HEK293 (cell line): ENCODE data around the gene SNCAIP.

ENCODE experiments used
- ELK4 ChIP-seq: IDR thresholded peaks from 2 replicates; pipeline ENCODE4 v1.6.1; 2011; ENCODE audit warnings: mild to moderate bottlenecking, low read depth, low read length, borderline replicate concordance
- GLI2 ChIP-seq: fragments of 450-650 bp; formaldehyde crosslinking; IDR thresholded peaks from 2 replicates; pipeline ENCODE4; 2017; ENCODE audit warnings: missing biosample characterization, missing genetic modification characterization, low read depth, borderline replicate concordance
- GLIS1 ChIP-seq: fragments of 450-650 bp; formaldehyde crosslinking; IDR thresholded peaks from 2 replicates; pipeline ENCODE4 v1.5.1; 2016; ENCODE audit warnings: missing biosample characterization, missing genetic modification characterization
- HOXD13 ChIP-seq: sonication (generic); formaldehyde crosslinking; IDR thresholded peaks from 2 replicates; pipeline ENCODE4 v1.8.0; 2022; ENCODE audit warnings: missing genetic modification reagents, borderline replicate concordance
- KLF10 ChIP-seq: fragments of 450-650 bp; IDR thresholded peaks from 2 replicates; pipeline ENCODE4 v1.5.1; 2018; ENCODE audit warnings: missing biosample characterization, mild to moderate bottlenecking, missing genetic modification characterization
- REST ChIP-seq: fragments of 450-650 bp; formaldehyde crosslinking; IDR thresholded peaks from 2 replicates; pipeline ENCODE4 v1.5.1; 2016; ENCODE audit warnings: missing biosample characterization, missing genetic modification characterization
- SCRT2 ChIP-seq: fragments of 450-650 bp; formaldehyde crosslinking; IDR thresholded peaks from 2 replicates; pipeline ENCODE4 v1.5.1; 2016; ENCODE audit warnings: missing biosample characterization, missing genetic modification characterization
- SP3 ChIP-seq: fragments of 450-650 bp; formaldehyde crosslinking; IDR thresholded peaks from 2 replicates; pipeline ENCODE4 v1.5.1; 2016; ENCODE audit warnings: missing biosample characterization, missing genetic modification characterization
- ZBTB6 ChIP-seq: fragments of 450-650 bp; formaldehyde crosslinking; IDR thresholded peaks from 2 replicates; pipeline ENCODE4 v1.5.1; 2017; ENCODE audit warnings: missing biosample characterization, missing genetic modification characterization
- ZFP37 ChIP-seq: fragments of 450-650 bp; formaldehyde crosslinking; IDR thresholded peaks from 2 replicates; pipeline ENCODE4 v1.5.1; 2016; ENCODE audit warnings: missing biosample characterization, missing genetic modification characterization
- ZNF146 ChIP-seq: fragments of 450-650 bp; formaldehyde crosslinking; IDR thresholded peaks from 2 replicates; pipeline ENCODE4 v1.5.1; 2016; ENCODE audit warnings: missing biosample characterization, missing genetic modification characterization
- ZNF214 ChIP-seq: fragments of 450-650 bp; formaldehyde crosslinking; IDR thresholded peaks from 2 replicates; pipeline ENCODE4 v1.5.1; 2017; ENCODE audit warnings: missing biosample characterization, mild to moderate bottlenecking, missing genetic modification characterization, borderline replicate concordance
- ZNF239 ChIP-seq: fragments of 450-650 bp; formaldehyde crosslinking; IDR thresholded peaks from 2 replicates; pipeline ENCODE4 v1.5.1; 2016; ENCODE audit warnings: missing biosample characterization, missing genetic modification characterization
- ZNF248 ChIP-seq: fragments of 450-650 bp; formaldehyde crosslinking; IDR thresholded peaks from 2 replicates; pipeline ENCODE4 v1.5.1; 2017; ENCODE audit warnings: missing biosample characterization, missing genetic modification characterization
- ZNF335 ChIP-seq: fragments of 450-650 bp; formaldehyde crosslinking; conservative IDR thresholded peaks from 2 replicates; pipeline ENCODE4 v1.5.1; 2016; ENCODE audit warnings: missing biosample characterization, missing genetic modification characterization
- ZNF404 ChIP-seq: fragments of 450-650 bp; formaldehyde crosslinking; IDR thresholded peaks from 2 replicates; pipeline ENCODE4 v1.5.1; 2017; ENCODE audit warnings: missing biosample characterization, missing genetic modification characterization
- ZNF488 ChIP-seq: fragments of 450-650 bp; formaldehyde crosslinking; IDR thresholded peaks from 2 replicates; pipeline ENCODE4 v1.5.1; 2016; ENCODE audit warnings: missing biosample characterization, missing genetic modification characterization
- ZNF510 ChIP-seq: fragments of 450-650 bp; formaldehyde crosslinking; IDR thresholded peaks from 2 replicates; pipeline ENCODE4 v1.5.1; 2018; ENCODE audit warnings: mild to moderate bottlenecking, missing genetic modification characterization, missing biosample characterization; ENCODE audit not compliant: insufficient replicate concordance
- ZNF513 ChIP-seq: fragments of 450-650 bp; IDR thresholded peaks from 2 replicates; pipeline ENCODE4 v1.5.1; 2018; ENCODE audit warnings: missing biosample characterization, missing genetic modification characterization
- ZNF514 ChIP-seq: fragments of 450-650 bp; formaldehyde crosslinking; IDR thresholded peaks from 2 replicates; pipeline ENCODE4 v1.5.1; 2016; ENCODE audit warnings: missing biosample characterization, missing genetic modification characterization
- ZNF529 ChIP-seq: fragments of 450-650 bp; formaldehyde crosslinking; IDR thresholded peaks from 2 replicates; pipeline ENCODE4 v1.5.1; 2017; ENCODE audit warnings: missing genetic modification characterization, missing biosample characterization; ENCODE audit not compliant: insufficient replicate concordance
- ZNF544 ChIP-seq: fragments of 450-650 bp; formaldehyde crosslinking; IDR thresholded peaks from 2 replicates; pipeline ENCODE4 v1.5.0; 2017; ENCODE audit warnings: missing biosample characterization, missing genetic modification characterization
- ZNF549 ChIP-seq: fragments of 450-650 bp; IDR thresholded peaks from 2 replicates; pipeline ENCODE4 v1.5.1; 2018; ENCODE audit warnings: missing biosample characterization, missing genetic modification characterization, mild to moderate bottlenecking, inconsistent platforms, moderate library complexity
- ZNF585B ChIP-seq: fragments of 450-650 bp; formaldehyde crosslinking; IDR thresholded peaks from 2 replicates; pipeline ENCODE4 v1.5.1; 2016; ENCODE audit warnings: missing biosample characterization, missing genetic modification characterization
- ZNF623 ChIP-seq: fragments of 450-650 bp; formaldehyde crosslinking; IDR thresholded peaks from 2 replicates; pipeline ENCODE4 v1.5.1; 2016; ENCODE audit warnings: missing biosample characterization, missing genetic modification characterization
- ZNF624 ChIP-seq: fragments of 450-650 bp; formaldehyde crosslinking; IDR thresholded peaks from 2 replicates; pipeline ENCODE4 v1.5.1; 2017; ENCODE audit warnings: missing biosample characterization, missing genetic modification characterization
- ZNF654 ChIP-seq: fragments of 450-650 bp; formaldehyde crosslinking; IDR thresholded peaks from 2 replicates; pipeline ENCODE4 v1.5.1; 2016; ENCODE audit warnings: low read depth, missing biosample characterization, missing genetic modification characterization
- ZNF777 ChIP-seq: fragments of 450-650 bp; formaldehyde crosslinking; IDR thresholded peaks from 2 replicates; pipeline ENCODE4 v1.5.1; 2017; ENCODE audit warnings: missing biosample characterization, missing genetic modification characterization, borderline replicate concordance
- ZSCAN18 ChIP-seq: fragments of 450-650 bp; formaldehyde crosslinking; IDR thresholded peaks from 2 replicates; pipeline ENCODE4 v1.5.1; 2016; ENCODE audit warnings: missing biosample characterization, missing genetic modification characterization

SNCAIP gene

GRCh38 chr5:122332599-122333555 is 20.8 kb downstream of the SNCAIP start (continued):
- no peak for TF ChIP-seq REST (tag by site-specific recombination)
- no peak for TF ChIP-seq ZNF514
- TF ChIP-seq ZNF654 (tag by site-specific recombination) = no peak
- no peak for TF ChIP-seq ZNF146 (tag by site-specific recombination)
- no peak for TF ChIP-seq SCRT2
- TF ChIP-seq ZNF623 = no peak
- TF ChIP-seq ZFP37 = no peak
- TF ChIP-seq ZNF544 (tag by site-specific recombination) = no peak
- TF ChIP-seq GLI2 (tag by site-specific recombination) = peak; percentile 55; the same call in 1 of the 2 replicates
- TF ChIP-seq ZNF529 (tag by site-specific recombination) = peak; percentile 7
- TF ChIP-seq ZNF624 (tag by site-specific recombination) = no peak
- no peak for TF ChIP-seq ZNF214
- peak; percentile 46; the same call in 1 of the 2 replicates for TF ChIP-seq ZNF335 (tag by site-specific recombination)
- TF ChIP-seq ZNF585B (tag by site-specific recombination) = no peak
- no peak for TF ChIP-seq ZNF404 (tag by site-specific recombination)
- TF ChIP-seq ZBTB6 = no peak
- peak; percentile 85; the same call in 1 of the 2 replicates for TF ChIP-seq ZNF488 (tag by site-specific recombination)
- no peak for TF ChIP-seq ZNF549 (tag by site-specific recombination)
- TF ChIP-seq KLF10 (tag by site-specific recombination) = peak; percentile 58
- no peak for TF ChIP-seq HOXD13 (CRISPR knock-in tag)
- no peak for TF ChIP-seq GLIS1 (tag by site-specific recombination)
- TF ChIP-seq ZNF777 (tag by site-specific recombination) = no peak
- no peak for TF ChIP-seq ELK4
- TF ChIP-seq ZNF248 (tag by site-specific recombination) = no peak
- no peak for TF ChIP-seq SP3 (tag by site-specific recombination)
- TF ChIP-seq ZNF510 (tag by site-specific recombination) = no peak
- TF ChIP-seq ZSCAN18 (tag by site-specific recombination) = no peak
- TF ChIP-seq ZNF239 (tag by site-specific recombination) = no peak
- TF ChIP-seq ZNF513 (tag by site-specific recombination) = 0 out of 2 replicates have a peak, but pooled peaks have one; percentile 9
